Endothelial cell of umbilical vein (primary cell): ENCODE data around the gene TTLL11.

Experiments used
- CTCF ChIP-seq, 2 donors: IDR thresholded peaks; 1 replicate in 1 of 2; 2 replicates in 1 of 2; pipeline ENCODE4 v1.5.1; 2011; ENCODE audit warnings: low read length in 2 of 2, mild to moderate bottlenecking in 2 of 2, moderate library complexity in 2 of 2, control low read depth in 1 of 2, inconsistent platforms in 1 of 2, low read depth in 1 of 2; ENCODE audit not compliant: insufficient read depth in 1 of 2; ENCODE audit errors: extremely low read depth in 1 of 2
- POLR2A ChIP-seq: IDR thresholded peaks from 2 replicates; pipeline ENCODE4 v1.6.1; 2012; ENCODE audit warnings: low read depth, mild to moderate bottlenecking, control low read depth, low read length
- POLR2AphosphoS5 ChIP-seq: IDR thresholded peaks from 2 replicates; pipeline ENCODE4 v1.6.1; 2012; ENCODE audit warnings: low read depth, mild to moderate bottlenecking, control low read depth, low read length, moderate library complexity; ENCODE audit not compliant: insufficient read depth

GRCh38 chr9:122058709-122059108, 34.4 kb downstream of the TTLL11 start:
- no peak for TF ChIP-seq POLR2A
- TF ChIP-seq POLR2AphosphoS5, result no peak
- no peak for TF ChIP-seq CTCF (IDR thresholded peaks at IDR 0.05; ENCODE audit: extremely low read depth in 1 of 2, insufficient read depth in 1 of 2, low read depth in 1 of 2, low read length in 2 of 2)
